Cardiac muscle cell (in vitro differentiated cells and primary cell): Measurements from ENCODE around the gene RNF149. TPM values are rescaled to one million over a fixed set of nuclear protein-coding genes. Genes with fewer than 3 reads are reported as not detected.
A peak's percentile ranks its signal among the peaks of the same experiment; 100 is the strongest.

Source experiments
- DNase-seq, 2 donors: peaks; one replicate each; pipeline versions ENCODE4 v3.0.0 to v3.0.0-alpha.2; 2010 to 2017; ENCODE audit warnings: low read depth in 1 of 2, low spot score in 1 of 2
- H3K27ac ChIP-seq: fragments of 200-600 bp; sonication (generic); 2 replicates; pipeline ENCODE4 v1.5.1; 2016
- H3K27me3 ChIP-seq: fragments of 200-600 bp; sonication (generic); 2 replicates; pipeline ENCODE4 v1.6.0; 2016; ENCODE audit warnings: control low read depth
- H3K36me3 ChIP-seq: fragments of 200-600 bp; sonication (generic); 2 replicates; pipeline ENCODE4 v1.5.1; 2016; ENCODE audit warnings: control low read depth
- H3K4me1 ChIP-seq: fragments of 200-600 bp; sonication (generic); 2 replicates; pipeline ENCODE4 v1.8.1; 2017; ENCODE audit warnings: low read depth, mild to moderate bottlenecking, mixed run types
- H3K4me3 ChIP-seq: fragments of 200-600 bp; sonication (generic); 2 replicates; pipeline ENCODE4 v1.5.1; 2016; ENCODE audit warnings: mild to moderate bottlenecking
- H3K9me3 ChIP-seq: fragments of 200-600 bp; sonication (generic); 2 replicates; pipeline ENCODE4 v1.5.1; 2017; ENCODE audit warnings: low read depth, mild to moderate bottlenecking, control low read depth
- polyA plus RNA-seq: library from polyadenylated mRNA; unstranded; fragments of >200 nt; fragmentation: Nextera tagmentation; extraction: Ambion mirVana; gene quantifications from 2 replicates; pipeline ENCODE4 v1.2.1, GENCODE V29; 2016
- total RNA-seq: library from RNA; depleted of rRNA; stranded (reverse); fragments of >200 nt; gene quantifications from 2 replicates; pipeline ENCODE4 v1.2.3, GENCODE V29; 2016
- TF ChIP-seq, protein P1 (sequence below): IDR thresholded peaks from 2 replicates; pipeline ENCODE4 v1.5.1; 2012; ENCODE audit warnings: low read depth, mild to moderate bottlenecking, low read length

Gene RNF149
- total and polyA plus RNA-seq, 2 experiments from 2014 or later = 44.4 to 69.9 TPM

DNA sequence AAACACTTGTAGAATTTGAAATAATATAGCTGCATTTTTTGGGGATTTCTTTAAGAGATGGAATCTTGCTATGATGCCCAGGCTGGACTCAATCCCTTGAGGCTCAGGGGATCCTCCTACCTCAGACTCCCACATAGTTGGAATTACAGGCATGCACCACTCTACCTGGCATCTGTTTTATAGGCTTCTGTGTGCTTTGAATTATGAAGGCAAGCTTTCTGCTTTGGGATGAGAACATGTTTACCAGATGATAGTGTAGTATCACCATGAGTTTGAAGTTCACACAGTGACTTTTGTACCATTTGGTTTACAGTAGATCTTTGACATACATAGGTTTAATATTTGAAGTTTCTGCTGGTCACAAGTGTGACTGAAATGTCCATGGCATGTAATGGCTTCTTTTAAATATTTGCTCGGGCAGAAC lies 45.1 kb downstream of the RNF149 start:
- Histone ChIP-seq H3K9me3 (no peaks in the 10 kb centered on the region), H3K4me1 (peaks cover 9% of the 10 kb centered on the region), H3K4me3 (no peak overlapping the region), H3K36me3 (peaks cover 38% of the 10 kb centered on the region), H3K27ac (no peak overlapping the region), H3K27me3 (no peaks in the 10 kb centered on the region)
- no peak for DNase-seq
- TF ChIP-seq, protein P1, sequence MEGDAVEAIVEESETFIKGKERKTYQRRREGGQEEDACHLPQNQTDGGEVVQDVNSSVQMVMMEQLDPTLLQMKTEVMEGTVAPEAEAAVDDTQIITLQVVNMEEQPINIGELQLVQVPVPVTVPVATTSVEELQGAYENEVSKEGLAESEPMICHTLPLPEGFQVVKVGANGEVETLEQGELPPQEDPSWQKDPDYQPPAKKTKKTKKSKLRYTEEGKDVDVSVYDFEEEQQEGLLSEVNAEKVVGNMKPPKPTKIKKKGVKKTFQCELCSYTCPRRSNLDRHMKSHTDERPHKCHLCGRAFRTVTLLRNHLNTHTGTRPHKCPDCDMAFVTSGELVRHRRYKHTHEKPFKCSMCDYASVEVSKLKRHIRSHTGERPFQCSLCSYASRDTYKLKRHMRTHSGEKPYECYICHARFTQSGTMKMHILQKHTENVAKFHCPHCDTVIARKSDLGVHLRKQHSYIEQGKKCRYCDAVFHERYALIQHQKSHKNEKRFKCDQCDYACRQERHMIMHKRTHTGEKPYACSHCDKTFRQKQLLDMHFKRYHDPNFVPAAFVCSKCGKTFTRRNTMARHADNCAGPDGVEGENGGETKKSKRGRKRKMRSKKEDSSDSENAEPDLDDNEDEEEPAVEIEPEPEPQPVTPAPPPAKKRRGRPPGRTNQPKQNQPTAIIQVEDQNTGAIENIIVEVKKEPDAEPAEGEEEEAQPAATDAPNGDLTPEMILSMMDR = no peak

DNA sequence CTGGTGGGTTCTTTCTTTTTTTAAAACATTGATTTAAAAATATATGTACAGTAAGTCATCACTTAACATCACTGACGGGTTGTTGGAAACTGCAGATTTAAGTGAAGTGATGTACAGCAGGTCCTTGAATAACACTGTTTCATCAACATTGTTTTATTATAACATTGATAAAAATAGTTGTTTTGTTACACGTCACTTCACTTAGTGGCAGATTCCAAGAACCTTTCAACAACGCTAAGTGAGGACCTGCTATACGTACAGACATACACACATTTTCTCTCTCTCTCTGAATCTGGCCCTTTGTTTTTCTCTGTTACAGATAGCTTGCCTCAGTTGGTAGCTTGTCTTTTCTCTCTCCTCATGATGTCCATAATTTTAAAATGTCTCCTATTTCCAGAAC lies 46.4 kb downstream of the RNF149 start:
- TF ChIP-seq, protein P1 = no peak
- DNase-seq = no peak
- Histone ChIP-seq H3K36me3 (peaks cover 34% of the 10 kb centered on the region), H3K27me3 (no peaks in the 10 kb centered on the region), H3K27ac (peak overlapping the region; percentile 49), H3K4me1 (peaks cover 9% of the 10 kb centered on the region), H3K9me3 (no peaks in the 10 kb centered on the region), H3K4me3 (no peak overlapping the region)

DNA sequence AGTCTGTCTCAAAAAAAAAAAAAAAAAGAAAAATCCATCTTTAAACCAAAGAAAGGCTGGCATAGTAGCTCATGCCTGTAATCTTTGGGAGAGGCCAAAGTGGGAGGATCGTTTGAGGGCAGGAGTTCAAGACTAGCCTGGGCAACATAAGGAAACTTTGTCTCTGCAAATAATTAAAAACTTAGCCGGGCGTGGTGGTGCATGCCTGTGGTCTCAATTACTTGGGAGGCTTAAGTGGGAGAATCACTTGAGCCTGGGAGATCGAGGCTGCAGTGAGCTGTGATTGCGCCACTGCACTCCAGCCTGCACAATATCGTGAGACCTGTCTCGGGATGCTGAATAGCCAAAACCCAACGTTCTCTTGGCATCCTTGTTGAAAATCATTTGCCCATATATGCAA lies 49.7 kb downstream of the RNF149 start:
- Histone ChIP-seq H3K36me3 (peaks cover 19% of the 10 kb centered on the region), H3K4me3 (no peak overlapping the region), H3K27ac (no peak overlapping the region), H3K9me3 (no peaks in the 10 kb centered on the region), H3K4me1 (peaks cover 8% of the 10 kb centered on the region), H3K27me3 (no peaks in the 10 kb centered on the region)
- DNase-seq = no peak
- TF ChIP-seq, protein P1 = no peak

DNA sequence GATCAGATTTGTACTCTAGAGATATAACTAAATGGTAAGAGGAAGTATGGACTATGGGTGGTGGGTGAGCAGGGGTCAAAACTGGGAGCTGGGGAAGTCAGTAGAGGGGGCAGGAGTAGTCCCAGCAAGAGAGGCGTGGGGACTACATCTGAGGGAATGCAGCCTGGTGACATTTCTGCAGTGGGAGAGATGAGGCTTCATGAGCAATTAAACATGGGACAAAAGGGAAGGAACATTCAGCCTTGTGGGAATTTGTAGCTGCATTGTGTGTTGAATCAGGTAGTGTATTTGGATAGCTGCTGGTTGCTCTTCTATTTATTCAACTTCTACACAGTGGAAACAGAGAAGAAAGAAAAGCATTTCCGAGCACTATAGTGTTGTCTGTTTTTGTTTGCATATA lies 52.2 kb downstream of the RNF149 start:
- DNase-seq = no peak
- no peak overlapping the region for H3K4me3 ChIP-seq
- no peaks in the 10 kb centered on the region for H3K9me3 ChIP-seq
- TF ChIP-seq, protein P1 = no peak
- H3K36me3 ChIP-seq = peaks cover 13% of the 10 kb centered on the region
- H3K27me3 ChIP-seq = no peaks in the 10 kb centered on the region
- no peak overlapping the region for H3K27ac ChIP-seq
- peaks cover 10% of the 10 kb centered on the region for H3K4me1 ChIP-seq

DNA sequence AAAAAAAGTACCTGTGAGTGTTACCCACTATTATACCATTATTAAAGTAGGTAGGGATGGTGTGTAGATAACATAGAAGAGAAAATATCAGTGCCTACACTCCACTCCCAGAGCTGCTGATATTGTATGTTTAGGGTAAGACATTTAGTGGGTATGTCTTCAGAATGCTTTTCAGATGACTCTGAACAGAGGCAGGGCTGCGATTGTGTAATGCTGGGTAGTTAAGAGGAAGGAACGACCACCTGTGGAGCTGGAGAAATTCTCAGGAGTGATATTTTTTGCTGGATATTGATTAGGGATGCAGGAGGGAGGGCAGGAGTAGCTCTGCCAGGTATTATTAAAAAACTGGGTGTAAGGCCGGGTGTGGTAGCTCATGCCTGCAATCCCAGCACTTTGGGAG lies 53.0 kb downstream of the RNF149 start:
- Histone ChIP-seq H3K4me3 (no peak overlapping the region), H3K36me3 (peaks cover 13% of the 10 kb centered on the region), H3K9me3 (no peaks in the 10 kb centered on the region), H3K27me3 (no peaks in the 10 kb centered on the region), H3K27ac (no peak overlapping the region), H3K4me1 (peaks cover 10% of the 10 kb centered on the region)
- TF ChIP-seq, protein P1 = no peak
- DNase-seq = peak in 1 of 2 donors; percentile 27
